GM23338 (cell line): Measurements from ENCODE around the gene EPS8. TPM values are rescaled to one million over a fixed set of nuclear protein-coding genes. Genes with fewer than 3 reads are reported as not detected.

Experiments used
- ATAC-seq: fragments of 200-7000 bp; cut with Tn5 transposase; 3 replicates; pipeline ENCODE4 v1.9.1; 2020
- DNase-seq: peaks from one replicate; pipeline ENCODE4 v3.0.0-alpha.2; 2015; ENCODE audit warnings: low spot score
- H2AFZ ChIP-seq: fragments of 200-600 bp; sonication (generic); 2 replicates; pipeline ENCODE4 v1.8.0; 2016; ENCODE audit warnings: antibody characterized with exemption, mild to moderate bottlenecking, moderate library complexity
- H3F3A ChIP-seq: fragments of 200-600 bp; sonication (generic); replicated peaks from 2 replicates; pipeline ENCODE4 v1.8.0; 2017; ENCODE audit warnings: antibody characterized with exemption, mixed run types, low read depth
- H3K27ac ChIP-seq: fragments of 200-600 bp; sonication (generic); 2 replicates; pipeline ENCODE4 v1.6.1; 2016; ENCODE audit warnings: low read depth
- H3K27me3 ChIP-seq: fragments of 200-600 bp; sonication (generic); 2 replicates; pipeline ENCODE4 v1.8.0; 2016; ENCODE audit warnings: mild to moderate bottlenecking, mixed run types, moderate library complexity; ENCODE audit not compliant: insufficient read depth
- H3K36me3 ChIP-seq: fragments of 200-600 bp; sonication (generic); 2 replicates; pipeline ENCODE4 v1.8.0; 2016; ENCODE audit warnings: mild to moderate bottlenecking; ENCODE audit not compliant: insufficient read depth
- H3K4me1 ChIP-seq: fragments of 200-600 bp; sonication (generic); 2 replicates; pipeline ENCODE4 v1.8.0; 2016; ENCODE audit warnings: mild to moderate bottlenecking, moderate library complexity; ENCODE audit not compliant: insufficient read depth
- H3K4me2 ChIP-seq: fragments of 200-600 bp; sonication (generic); 2 replicates; pipeline ENCODE4 v1.7.1; 2017; ENCODE audit warnings: mixed run types
- H3K4me3 ChIP-seq: fragments of 200-600 bp; sonication (generic); 2 replicates; pipeline ENCODE4 v1.6.1; 2016; ENCODE audit warnings: mixed run types
- H3K79me2 ChIP-seq: fragments of 200-600 bp; sonication (generic); replicated peaks from 2 replicates; pipeline ENCODE4 v1.8.0; 2017; ENCODE audit warnings: mild to moderate bottlenecking; ENCODE audit not compliant: insufficient read depth
- H3K9me2 ChIP-seq: fragments of 200-600 bp; sonication (generic); 2 replicates; pipeline ENCODE4 v1.8.0; 2017; ENCODE audit not compliant: insufficient read depth
- H4K20me1 ChIP-seq: fragments of 200-600 bp; sonication (generic); replicated peaks from 2 replicates; pipeline ENCODE4 v1.8.0; 2017; ENCODE audit warnings: mild to moderate bottlenecking; ENCODE audit not compliant: insufficient read depth
- H3K27ac Mint-ChIP-seq: 2 replicates; pipeline ENCODE4 v1.8.0; 2020; ENCODE audit warnings: inconsistent platforms, mild to moderate bottlenecking, moderate library complexity, mixed read lengths
- H3K27me3 Mint-ChIP-seq: 3 replicates; pipeline ENCODE4 v1.8.0; 2022; ENCODE audit warnings: low read depth, mild to moderate bottlenecking, moderate library complexity, mixed read lengths, inconsistent platforms; ENCODE audit not compliant: insufficient read depth, poor library complexity
- H3K36me3 Mint-ChIP-seq: 3 replicates; pipeline ENCODE4 v1.8.0; 2021; ENCODE audit warnings: low read depth, mild to moderate bottlenecking, inconsistent platforms, moderate library complexity, mixed read lengths
- H3K4me1 Mint-ChIP-seq: 3 replicates; pipeline ENCODE4 v1.8.0; 2020; ENCODE audit warnings: mild to moderate bottlenecking, inconsistent platforms, mixed read lengths
- H3K4me3 Mint-ChIP-seq: 3 replicates; pipeline ENCODE4 v1.8.0; 2021; ENCODE audit warnings: moderate library complexity, mild to moderate bottlenecking, inconsistent platforms, mixed read lengths
- H3K9me3 Mint-ChIP-seq: 3 replicates; pipeline ENCODE4 v1.8.0; 2020; ENCODE audit warnings: moderate library complexity, mild to moderate bottlenecking, inconsistent platforms, mixed read lengths
- CREB1 ChIP-seq: fragments of 250-450 bp; sonication (Bioruptor Pico); IDR thresholded peaks from 2 replicates; pipeline ENCODE4 v1.5.0; 2020; ENCODE audit warnings: low read depth, mild to moderate bottlenecking, moderate library complexity
- ETS1 ChIP-seq: IDR thresholded peaks from 2 replicates; pipeline ENCODE4 v1.6.1; 2016; ENCODE audit warnings: antibody characterized with exemption
- EZH2 ChIP-seq: fragments of 200-600 bp; sonication (generic); IDR thresholded peaks from one replicate; pipeline ENCODE4 v1.8.0; 2017; ENCODE audit warnings: antibody characterized with exemption, mild to moderate bottlenecking, low read depth; ENCODE audit not compliant: unreplicated experiment
- EZH2phosphoT487 ChIP-seq: fragments of 200-600 bp; sonication (generic); IDR thresholded peaks from one replicate; pipeline ENCODE4 v1.8.1; 2018; ENCODE audit warnings: antibody characterized with exemption; ENCODE audit not compliant: unreplicated experiment
- JUNB ChIP-seq: IDR thresholded peaks from one replicate; pipeline ENCODE4 v1.6.1; 2016; ENCODE audit warnings: antibody characterized with exemption; ENCODE audit not compliant: unreplicated experiment
- NANOG ChIP-seq: IDR thresholded peaks from 2 replicates; pipeline ENCODE4 v1.6.1; 2016; ENCODE audit warnings: antibody characterized with exemption, borderline replicate concordance
- POLR2AphosphoS5 ChIP-seq: IDR thresholded peaks from 2 replicates; pipeline ENCODE4 v1.6.1; 2016; ENCODE audit warnings: antibody characterized with exemption, low read depth
- REST ChIP-seq: IDR thresholded peaks from one replicate; pipeline ENCODE4 v1.6.1; 2018; ENCODE audit warnings: antibody characterized with exemption; ENCODE audit not compliant: unreplicated experiment
- STAT1 ChIP-seq: IDR thresholded peaks from one replicate; pipeline ENCODE4 v1.6.1; 2016; ENCODE audit warnings: antibody characterized with exemption; ENCODE audit not compliant: unreplicated experiment
- ZNF114 ChIP-seq: fragments of 250-450 bp; sonication (Bioruptor Pico); IDR thresholded peaks from 2 replicates; pipeline ENCODE4 v1.5.0; 2020; ENCODE audit warnings: mild to moderate bottlenecking, moderate library complexity
- ZNF331 ChIP-seq: fragments of 250-450 bp; sonication (Bioruptor Pico); IDR thresholded peaks from 2 replicates; pipeline ENCODE4 v1.5.0; 2020; ENCODE audit warnings: low read depth, mild to moderate bottlenecking, moderate library complexity
- ZNF462 ChIP-seq: fragments of 250-450 bp; sonication (Bioruptor Pico); IDR thresholded peaks from 2 replicates; pipeline ENCODE4 v1.5.0; 2020; ENCODE audit warnings: mild to moderate bottlenecking, moderate library complexity
- polyA plus RNA-seq: library from polyadenylated mRNA; unstranded; fragments of >200 nt; fragmentation: Nextera tagmentation; extraction: Ambion mirVana; gene quantifications from 2 replicates; pipeline ENCODE4 v1.2.1, GENCODE V29; 2016
- total RNA-seq: library from RNA; depleted of rRNA; stranded (reverse); fragments of >200 nt; shearing (Covaris generic); gene quantifications from 2 replicates; pipeline ENCODE4 v1.2.3, GENCODE V29; 2014
- TF ChIP-seq, protein P1 (sequence below), 2 experiments: fragments of 200-600 bp in 1 of 2; sonication (generic) in 1 of 2; conservative IDR thresholded peaks; 2 replicates each; pipeline versions ENCODE4 v1.5.1 to v1.6.1; 2016 to 2017; ENCODE audit warnings: antibody characterized with exemption in 2 of 2, low read depth in 2 of 2, mild to moderate bottlenecking in 2 of 2, moderate library complexity in 1 of 2

EPS8 gene
- total and polyA plus RNA-seq, 2 experiments from 2014 or later: 3.5 to 5.4 TPM

- Mint-ChIP-seq H3K9me3 (peaks cover 3% of the 10 kb centered on the region; the same call in 1 of the 3 replicates), H3K27ac (peak overlapping the region; percentile 30; the same call in 1 of the 2 replicates), H3K4me3 (no peak overlapping the region), H3K27me3 (no peaks in the 10 kb centered on the region), H3K36me3 (no peaks in the 10 kb centered on the region), H3K4me1 (peaks cover 5% of the 10 kb centered on the region; the same call in 2 of the 3 replicates)
- no peak overlapping the region for H3K4me2 ChIP-seq
- no peak overlapping the region for H3K4me3 ChIP-seq
- H3K4me1 ChIP-seq: peaks cover 7% of the 10 kb centered on the region; the same call in 1 of the 2 replicates
- H3K36me3 ChIP-seq: no peaks in the 10 kb centered on the region
- H3F3A ChIP-seq: no peaks in the 10 kb centered on the region
- H4K20me1 ChIP-seq: no peaks in the 10 kb centered on the region
- no peak overlapping the region for H2AFZ ChIP-seq
- DNase-seq: peak; percentile 42
- H3K79me2 ChIP-seq: no peaks in the 10 kb centered on the region
- no peaks in the 10 kb centered on the region for H3K9me2 ChIP-seq
- H3K27ac ChIP-seq: no peak overlapping the region
- no peak for TF ChIP-seq STAT1
- TF ChIP-seq REST: no peak
- no peak for TF ChIP-seq EZH2phosphoT487
- TF ChIP-seq CREB1 (CRISPR knock-in tag): no peak
- TF ChIP-seq, protein P1, sequence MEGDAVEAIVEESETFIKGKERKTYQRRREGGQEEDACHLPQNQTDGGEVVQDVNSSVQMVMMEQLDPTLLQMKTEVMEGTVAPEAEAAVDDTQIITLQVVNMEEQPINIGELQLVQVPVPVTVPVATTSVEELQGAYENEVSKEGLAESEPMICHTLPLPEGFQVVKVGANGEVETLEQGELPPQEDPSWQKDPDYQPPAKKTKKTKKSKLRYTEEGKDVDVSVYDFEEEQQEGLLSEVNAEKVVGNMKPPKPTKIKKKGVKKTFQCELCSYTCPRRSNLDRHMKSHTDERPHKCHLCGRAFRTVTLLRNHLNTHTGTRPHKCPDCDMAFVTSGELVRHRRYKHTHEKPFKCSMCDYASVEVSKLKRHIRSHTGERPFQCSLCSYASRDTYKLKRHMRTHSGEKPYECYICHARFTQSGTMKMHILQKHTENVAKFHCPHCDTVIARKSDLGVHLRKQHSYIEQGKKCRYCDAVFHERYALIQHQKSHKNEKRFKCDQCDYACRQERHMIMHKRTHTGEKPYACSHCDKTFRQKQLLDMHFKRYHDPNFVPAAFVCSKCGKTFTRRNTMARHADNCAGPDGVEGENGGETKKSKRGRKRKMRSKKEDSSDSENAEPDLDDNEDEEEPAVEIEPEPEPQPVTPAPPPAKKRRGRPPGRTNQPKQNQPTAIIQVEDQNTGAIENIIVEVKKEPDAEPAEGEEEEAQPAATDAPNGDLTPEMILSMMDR (conservative IDR thresholded peaks at IDR 0.05; ENCODE audit: low read depth in 2 of 2): no peak
- TF ChIP-seq ZNF462 (CRISPR knock-in tag): no peak
- no peak for TF ChIP-seq ZNF114 (CRISPR knock-in tag)
- no peak for TF ChIP-seq NANOG
- no peak for TF ChIP-seq JUNB
- no peak for TF ChIP-seq EZH2
- TF ChIP-seq ZNF331 (CRISPR knock-in tag): no peak
- no peak for TF ChIP-seq ETS1
- TF ChIP-seq POLR2AphosphoS5: no peak
- no peaks in the 10 kb centered on the region for H3K27me3 ChIP-seq
- ATAC-seq: peak; percentile 39; the same call in 1 of the 3 replicates
Observed at GRCh38 chr12:15698377-15698871, 90.8 kb downstream of the EPS8 start.
